Measurements from ENCODE around the gene ETAA1.

DNA sequence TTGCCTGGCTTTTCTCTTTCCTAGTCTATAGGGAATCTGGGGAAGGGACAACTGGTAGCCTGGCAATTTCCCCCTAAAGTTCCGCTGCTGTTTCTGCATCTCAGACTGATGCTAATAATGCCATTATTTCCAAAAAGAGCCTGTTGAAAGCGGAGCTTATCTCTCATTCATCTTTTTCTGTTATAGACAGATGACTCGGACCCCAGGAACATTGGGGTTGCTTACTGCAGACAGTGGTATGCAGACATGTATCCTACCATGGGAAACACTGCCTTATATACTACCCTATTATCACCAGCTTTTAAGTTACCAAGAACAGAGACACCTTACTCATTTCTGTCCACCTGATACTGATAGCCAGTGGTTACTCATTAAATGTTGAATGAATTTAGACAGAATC, 15.3 kb downstream of the ETAA1 start:
- no peak for TF ChIP-seq EZH2 (IDR thresholded peaks at IDR 0.05; ENCODE audit: low read depth, low read length, severe bottlenecking)
- TF ChIP-seq, protein P1, sequence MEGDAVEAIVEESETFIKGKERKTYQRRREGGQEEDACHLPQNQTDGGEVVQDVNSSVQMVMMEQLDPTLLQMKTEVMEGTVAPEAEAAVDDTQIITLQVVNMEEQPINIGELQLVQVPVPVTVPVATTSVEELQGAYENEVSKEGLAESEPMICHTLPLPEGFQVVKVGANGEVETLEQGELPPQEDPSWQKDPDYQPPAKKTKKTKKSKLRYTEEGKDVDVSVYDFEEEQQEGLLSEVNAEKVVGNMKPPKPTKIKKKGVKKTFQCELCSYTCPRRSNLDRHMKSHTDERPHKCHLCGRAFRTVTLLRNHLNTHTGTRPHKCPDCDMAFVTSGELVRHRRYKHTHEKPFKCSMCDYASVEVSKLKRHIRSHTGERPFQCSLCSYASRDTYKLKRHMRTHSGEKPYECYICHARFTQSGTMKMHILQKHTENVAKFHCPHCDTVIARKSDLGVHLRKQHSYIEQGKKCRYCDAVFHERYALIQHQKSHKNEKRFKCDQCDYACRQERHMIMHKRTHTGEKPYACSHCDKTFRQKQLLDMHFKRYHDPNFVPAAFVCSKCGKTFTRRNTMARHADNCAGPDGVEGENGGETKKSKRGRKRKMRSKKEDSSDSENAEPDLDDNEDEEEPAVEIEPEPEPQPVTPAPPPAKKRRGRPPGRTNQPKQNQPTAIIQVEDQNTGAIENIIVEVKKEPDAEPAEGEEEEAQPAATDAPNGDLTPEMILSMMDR (IDR thresholded peaks at IDR 0.05; ENCODE audit: control extremely low read depth in 1 of 3, insufficient read depth in 1 of 3, low read depth in 1 of 3, low read length in 3 of 3) = no peak
- no peak for TF ChIP-seq ATF2 (IDR thresholded peaks at IDR 0.05; ENCODE audit: low read length)
- no peak for TF ChIP-seq SRF (IDR thresholded peaks at IDR 0.05; ENCODE audit: low read depth, low read length)
- no peak for TF ChIP-seq MAX (IDR thresholded peaks at IDR 0.05)
- no peak for TF ChIP-seq EP300 (IDR thresholded peaks at IDR 0.05; ENCODE audit: borderline replicate concordance in 1 of 2, low read depth in 2 of 2, low read length in 2 of 2)
- TF ChIP-seq GTF2F1 (IDR thresholded peaks at IDR 0.05; ENCODE audit: borderline replicate concordance, low read depth, low read length) = no peak
- TF ChIP-seq EGR1 (IDR thresholded peaks at IDR 0.05; ENCODE audit: borderline replicate concordance, low read depth, low read length) = no peak

Data from H1 (cell line).